GM12878 (cell line): ENCODE data around the gene GMDS.

Source experiments
- CHD4 ChIP-seq: fragments of 200-600 bp; sonication (generic); IDR thresholded peaks from 2 replicates; pipeline ENCODE4 v1.6.1; 2016; ENCODE audit warnings: mild to moderate bottlenecking
- DPF2 ChIP-seq: fragments of 450-650 bp; IDR thresholded peaks from 2 replicates; pipeline ENCODE4 v1.6.1; 2017; ENCODE audit warnings: mild to moderate bottlenecking
- EZH2 ChIP-seq: IDR thresholded peaks from 2 replicates; pipeline ENCODE4 v1.6.1; 2012; ENCODE audit warnings: low read depth, mild to moderate bottlenecking, control low read depth, inconsistent platforms, low read length, borderline replicate concordance; ENCODE audit not compliant: control insufficient read depth
- FOXK2 ChIP-seq: fragments of 450-650 bp; IDR thresholded peaks from 2 replicates; pipeline ENCODE4 v1.6.1; 2017; ENCODE audit warnings: mild to moderate bottlenecking, moderate library complexity
- POLR2A ChIP-seq: IDR thresholded peaks from 2 replicates; pipeline ENCODE4 v1.6.1; 2011; ENCODE audit warnings: low read depth, mild to moderate bottlenecking, low read length
- POLR2AphosphoS5 ChIP-seq: IDR thresholded peaks from 2 replicates; pipeline ENCODE4 v1.6.1; 2011; ENCODE audit warnings: mild to moderate bottlenecking, low read length, inconsistent platforms
- RAD21 ChIP-seq: IDR thresholded peaks from 2 replicates; pipeline ENCODE4 v1.6.1; 2011; ENCODE audit warnings: mild to moderate bottlenecking, low read depth, low read length, moderate library complexity; ENCODE audit not compliant: insufficient read depth
- SIN3A ChIP-seq: IDR thresholded peaks from 2 replicates; pipeline ENCODE4 v1.6.1; 2012; ENCODE audit warnings: low read depth, low read length, improper control_type of control experiment
- TAF1 ChIP-seq: IDR thresholded peaks from 2 replicates; pipeline ENCODE4 v1.6.1; 2011; ENCODE audit warnings: mild to moderate bottlenecking, low read depth, low read length, borderline replicate concordance
- ZSCAN29 ChIP-seq: fragments of 450-650 bp; IDR thresholded peaks from 2 replicates; pipeline ENCODE4 v1.6.1; 2017; ENCODE audit warnings: mild to moderate bottlenecking, moderate library complexity
- TF ChIP-seq, protein P1 (sequence below): IDR thresholded peaks from 2 replicates; pipeline ENCODE4 v1.6.1; 2012; ENCODE audit warnings: low read depth, low read length, improper control_type of control experiment
- TF ChIP-seq, protein P2 (sequence below): IDR thresholded peaks from 2 replicates; pipeline ENCODE4 v1.6.1; 2012; ENCODE audit warnings: mild to moderate bottlenecking, low read depth, low read length

DNA sequence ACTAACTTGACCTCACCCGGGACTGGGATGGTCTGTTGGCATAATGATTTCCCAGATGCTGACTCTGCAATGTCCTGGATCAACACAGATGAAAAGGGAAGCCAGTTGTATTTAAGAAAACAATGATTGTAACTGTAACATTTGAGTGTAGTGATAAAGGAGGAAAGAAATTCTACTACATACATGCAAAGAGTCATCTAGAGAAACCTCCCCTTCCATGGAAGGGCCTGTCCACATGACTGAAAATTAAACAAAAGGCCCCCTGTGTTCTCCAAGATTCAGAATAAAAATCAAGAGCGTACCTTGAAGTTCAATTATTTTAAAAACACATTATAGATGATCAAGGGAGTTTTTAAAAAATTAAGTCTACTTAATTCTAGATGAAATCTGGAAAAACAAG lies 484.5 kb downstream of the GMDS start:
- TF ChIP-seq POLR2A: no peak
- no peak for TF ChIP-seq POLR2AphosphoS5
- TF ChIP-seq EZH2: no peak
- TF ChIP-seq, protein P1, sequence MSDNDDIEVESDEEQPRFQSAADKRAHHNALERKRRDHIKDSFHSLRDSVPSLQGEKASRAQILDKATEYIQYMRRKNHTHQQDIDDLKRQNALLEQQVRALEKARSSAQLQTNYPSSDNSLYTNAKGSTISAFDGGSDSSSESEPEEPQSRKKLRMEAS: no peak
- TF ChIP-seq RAD21: no peak
- TF ChIP-seq FOXK2: no peak
- no peak for TF ChIP-seq ZSCAN29
- TF ChIP-seq TAF1: no peak
- TF ChIP-seq, protein P2, sequence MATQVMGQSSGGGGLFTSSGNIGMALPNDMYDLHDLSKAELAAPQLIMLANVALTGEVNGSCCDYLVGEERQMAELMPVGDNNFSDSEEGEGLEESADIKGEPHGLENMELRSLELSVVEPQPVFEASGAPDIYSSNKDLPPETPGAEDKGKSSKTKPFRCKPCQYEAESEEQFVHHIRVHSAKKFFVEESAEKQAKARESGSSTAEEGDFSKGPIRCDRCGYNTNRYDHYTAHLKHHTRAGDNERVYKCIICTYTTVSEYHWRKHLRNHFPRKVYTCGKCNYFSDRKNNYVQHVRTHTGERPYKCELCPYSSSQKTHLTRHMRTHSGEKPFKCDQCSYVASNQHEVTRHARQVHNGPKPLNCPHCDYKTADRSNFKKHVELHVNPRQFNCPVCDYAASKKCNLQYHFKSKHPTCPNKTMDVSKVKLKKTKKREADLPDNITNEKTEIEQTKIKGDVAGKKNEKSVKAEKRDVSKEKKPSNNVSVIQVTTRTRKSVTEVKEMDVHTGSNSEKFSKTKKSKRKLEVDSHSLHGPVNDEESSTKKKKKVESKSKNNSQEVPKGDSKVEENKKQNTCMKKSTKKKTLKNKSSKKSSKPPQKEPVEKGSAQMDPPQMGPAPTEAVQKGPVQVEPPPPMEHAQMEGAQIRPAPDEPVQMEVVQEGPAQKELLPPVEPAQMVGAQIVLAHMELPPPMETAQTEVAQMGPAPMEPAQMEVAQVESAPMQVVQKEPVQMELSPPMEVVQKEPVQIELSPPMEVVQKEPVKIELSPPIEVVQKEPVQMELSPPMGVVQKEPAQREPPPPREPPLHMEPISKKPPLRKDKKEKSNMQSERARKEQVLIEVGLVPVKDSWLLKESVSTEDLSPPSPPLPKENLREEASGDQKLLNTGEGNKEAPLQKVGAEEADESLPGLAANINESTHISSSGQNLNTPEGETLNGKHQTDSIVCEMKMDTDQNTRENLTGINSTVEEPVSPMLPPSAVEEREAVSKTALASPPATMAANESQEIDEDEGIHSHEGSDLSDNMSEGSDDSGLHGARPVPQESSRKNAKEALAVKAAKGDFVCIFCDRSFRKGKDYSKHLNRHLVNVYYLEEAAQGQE: no peak
- no peak for TF ChIP-seq SIN3A
- TF ChIP-seq CHD4: no peak
- no peak for TF ChIP-seq DPF2
